ENCODE data around the gene TTC34.
"Not testable (repeated sequence)": the region's sequence is repeated elsewhere in the genome, so short reads cannot be mapped to it uniquely, and the experiment has no call there.

Gene TTC34

DNA sequence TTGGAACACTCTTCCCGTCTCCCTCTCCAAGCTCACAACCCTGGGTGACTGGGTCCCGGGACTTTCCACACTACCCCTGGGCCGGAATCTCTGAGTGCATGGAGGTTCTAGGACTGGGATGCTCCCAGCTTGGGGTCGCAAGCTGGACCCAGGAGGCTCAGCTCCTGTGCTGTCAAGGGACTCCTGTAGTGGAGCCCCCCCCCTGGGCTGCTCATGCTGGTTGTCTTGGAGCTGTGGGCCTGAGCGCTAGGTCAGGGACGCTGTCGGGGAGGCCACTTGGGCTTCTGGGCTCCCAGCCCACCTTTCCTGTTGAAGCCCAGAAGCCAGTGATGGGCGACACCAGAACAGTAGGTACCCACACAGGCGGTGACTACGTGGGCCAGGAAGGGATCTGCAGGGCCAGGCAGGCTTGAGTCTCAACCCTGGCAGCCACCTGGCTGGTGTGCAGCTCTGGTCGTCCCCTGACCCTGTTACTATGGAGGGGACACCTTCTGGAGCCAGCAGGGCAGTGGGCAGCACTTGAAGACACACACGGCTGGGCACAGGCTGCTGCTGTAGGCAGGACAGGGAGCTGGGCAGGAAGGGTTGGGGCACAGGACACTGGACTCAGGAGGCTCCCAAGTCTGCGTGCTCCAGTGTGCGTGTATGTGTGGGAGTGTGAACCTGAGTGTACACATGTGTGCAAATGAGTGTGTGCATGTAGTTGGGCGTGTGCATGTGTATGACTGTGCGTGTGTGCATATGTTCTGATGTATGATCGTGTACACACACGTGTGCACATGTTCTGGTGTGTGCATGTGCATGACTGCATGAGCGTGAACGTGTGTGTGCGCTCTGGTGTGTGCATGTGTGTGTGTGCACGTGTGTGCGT lies 171.6 kb downstream of the TTC34 start:
- in situ Hi-C loops (cut with HindIII; ENCODE audit: low sequenced_read_pairs) = no loop called here
- no peak for DNase-seq (ENCODE audit: low read depth)
- TF ChIP-seq, protein P1, sequence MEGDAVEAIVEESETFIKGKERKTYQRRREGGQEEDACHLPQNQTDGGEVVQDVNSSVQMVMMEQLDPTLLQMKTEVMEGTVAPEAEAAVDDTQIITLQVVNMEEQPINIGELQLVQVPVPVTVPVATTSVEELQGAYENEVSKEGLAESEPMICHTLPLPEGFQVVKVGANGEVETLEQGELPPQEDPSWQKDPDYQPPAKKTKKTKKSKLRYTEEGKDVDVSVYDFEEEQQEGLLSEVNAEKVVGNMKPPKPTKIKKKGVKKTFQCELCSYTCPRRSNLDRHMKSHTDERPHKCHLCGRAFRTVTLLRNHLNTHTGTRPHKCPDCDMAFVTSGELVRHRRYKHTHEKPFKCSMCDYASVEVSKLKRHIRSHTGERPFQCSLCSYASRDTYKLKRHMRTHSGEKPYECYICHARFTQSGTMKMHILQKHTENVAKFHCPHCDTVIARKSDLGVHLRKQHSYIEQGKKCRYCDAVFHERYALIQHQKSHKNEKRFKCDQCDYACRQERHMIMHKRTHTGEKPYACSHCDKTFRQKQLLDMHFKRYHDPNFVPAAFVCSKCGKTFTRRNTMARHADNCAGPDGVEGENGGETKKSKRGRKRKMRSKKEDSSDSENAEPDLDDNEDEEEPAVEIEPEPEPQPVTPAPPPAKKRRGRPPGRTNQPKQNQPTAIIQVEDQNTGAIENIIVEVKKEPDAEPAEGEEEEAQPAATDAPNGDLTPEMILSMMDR (IDR thresholded peaks at IDR 0.05; ENCODE audit: low read depth, low read length, missing control alignments) = no peak
- H3K4me3 ChIP-seq (ENCODE audit: low read depth, low read length) = no peak overlapping the region

DNA sequence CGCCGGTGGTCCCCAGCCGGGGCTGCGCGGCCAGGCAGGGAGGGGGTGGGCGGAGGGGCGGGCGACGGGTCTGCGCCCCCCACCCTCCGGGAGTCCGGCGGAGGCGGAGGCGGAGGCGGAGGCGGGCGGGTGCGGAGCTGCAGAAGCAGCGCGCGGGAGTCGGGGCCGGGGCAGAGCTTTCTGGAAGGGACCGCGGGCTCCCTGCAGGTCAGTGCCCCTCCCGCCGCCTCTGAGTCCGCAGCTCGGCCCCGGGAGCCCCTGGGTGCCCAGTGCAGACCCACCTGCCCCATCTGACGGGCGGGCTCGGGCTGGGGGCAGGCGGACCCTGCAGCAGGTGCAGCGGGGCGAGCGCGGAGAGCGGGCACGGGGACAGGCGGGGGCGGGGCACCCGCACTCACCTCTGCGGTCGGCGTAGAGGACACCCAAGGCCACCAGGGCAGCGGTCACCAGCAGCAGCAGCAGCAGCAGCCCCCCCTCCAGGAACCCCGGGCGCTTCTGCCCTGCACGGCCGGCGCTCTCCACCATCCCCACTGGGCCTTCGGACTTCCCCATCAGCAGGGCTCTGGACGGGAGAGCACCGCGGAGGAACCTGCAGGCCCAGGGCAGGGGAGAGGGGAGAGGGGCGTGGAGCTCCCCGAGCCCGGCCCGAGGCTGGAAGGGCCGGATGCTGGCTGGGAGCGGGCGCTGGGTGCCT lies 172.4 kb downstream of the TTC34 start:
- TF ChIP-seq, protein P1 (IDR thresholded peaks at IDR 0.05; ENCODE audit: low read depth, low read length, missing control alignments) = no peak
- no peak for DNase-seq (ENCODE audit: low read depth)
- in situ Hi-C loops (cut with HindIII; ENCODE audit: low sequenced_read_pairs) = no loop called here
- H3K4me3 ChIP-seq (ENCODE audit: low read depth, low read length) = no peak overlapping the region

DNA sequence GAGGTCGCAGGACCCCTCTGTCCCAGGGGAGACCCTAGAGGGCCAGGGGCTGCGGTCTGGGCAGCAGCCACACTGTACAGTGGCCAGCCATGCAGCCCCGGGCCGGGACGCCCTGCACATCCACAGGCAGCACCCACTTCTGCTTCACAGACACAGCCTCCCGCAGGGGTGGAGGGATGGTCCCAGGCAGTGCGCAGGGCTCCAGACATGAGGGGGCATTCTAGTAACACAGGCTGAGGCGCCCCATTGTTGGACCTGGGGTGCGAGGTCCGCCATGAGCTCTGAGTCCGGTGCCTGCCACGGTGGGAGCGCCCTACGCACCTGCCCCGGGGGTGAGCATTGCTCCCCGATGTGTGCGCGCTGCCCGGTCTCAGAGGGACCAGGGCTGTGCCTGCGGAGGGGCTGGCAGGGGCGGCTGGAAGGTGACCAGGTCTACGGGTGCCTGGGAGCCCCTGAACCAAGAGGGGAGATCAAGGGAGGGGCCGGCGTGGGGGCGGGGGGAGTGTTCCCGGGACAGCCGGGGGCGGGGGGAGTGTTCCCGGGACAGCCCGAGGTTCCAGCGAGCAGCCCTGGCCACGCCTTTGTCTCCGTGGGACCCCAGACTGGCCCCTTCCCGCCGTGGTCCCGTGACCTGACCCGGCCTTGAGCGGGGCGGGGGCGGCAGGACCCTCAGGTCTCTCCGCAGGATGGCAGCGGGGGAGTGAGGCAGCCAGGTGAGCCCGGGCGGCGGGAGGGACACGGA lies 173.1 kb downstream of the TTC34 start:
- H3K4me3 ChIP-seq (ENCODE audit: low read depth, low read length) = no peak overlapping the region
- in situ Hi-C loops (cut with HindIII; ENCODE audit: low sequenced_read_pairs) = no loop called here
- TF ChIP-seq, protein P1 (IDR thresholded peaks at IDR 0.05; ENCODE audit: low read depth, low read length, missing control alignments) = no peak
- no peak for DNase-seq (ENCODE audit: low read depth)

DNA sequence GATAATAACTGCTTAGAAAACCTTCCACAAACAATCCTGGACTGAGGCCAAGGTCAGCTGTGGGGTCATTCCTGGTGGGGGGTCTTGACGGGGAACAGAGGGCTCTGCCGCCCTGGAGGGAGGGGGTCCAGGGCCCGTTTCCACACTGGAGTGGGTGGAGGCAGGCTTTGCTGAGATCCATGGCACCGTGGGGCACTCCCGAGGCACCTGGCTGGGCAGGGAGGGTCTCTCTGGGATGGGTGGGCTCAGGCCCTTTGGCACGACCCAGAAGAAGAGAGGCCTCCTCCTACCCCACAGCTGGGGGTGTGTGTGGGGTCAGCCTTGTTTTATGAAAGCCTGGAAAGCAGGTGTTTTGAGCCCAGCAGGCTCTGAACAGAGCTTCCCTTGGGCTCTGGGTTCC lies 173.7 kb downstream of the TTC34 start:
- TF ChIP-seq, protein P1 (IDR thresholded peaks at IDR 0.05; ENCODE audit: low read depth, low read length, missing control alignments) = no peak
- in situ Hi-C loops (cut with HindIII; ENCODE audit: low sequenced_read_pairs) = no loop called here
- no peak for DNase-seq (ENCODE audit: low read depth)

DNA sequence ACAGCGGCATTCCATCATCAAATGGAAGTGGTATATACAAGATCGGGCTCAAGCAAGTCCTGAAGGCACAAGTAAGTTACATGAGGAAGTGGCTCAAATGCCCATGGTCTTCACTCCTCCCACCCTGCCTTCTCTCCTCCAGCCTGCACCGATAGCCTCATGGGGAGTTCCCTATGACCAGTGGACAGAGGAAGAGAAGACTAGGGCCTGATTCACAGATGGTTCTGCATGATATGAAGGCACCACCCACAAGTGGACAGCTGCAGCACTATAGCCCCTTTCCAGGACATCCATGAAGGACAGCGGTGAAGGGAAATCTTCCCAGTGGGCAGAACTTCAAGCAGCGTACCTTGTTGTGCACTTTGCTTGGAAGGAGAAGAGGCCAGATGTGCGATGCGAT lies 175.7 kb downstream of the TTC34 start:
- in situ Hi-C loops (cut with HindIII; ENCODE audit: low sequenced_read_pairs); DNase-seq (ENCODE audit: low read depth); H3K4me3 ChIP-seq (ENCODE audit: low read depth, low read length): not testable (repeated sequence)

More for the DNA sequence above, 173.7 kb downstream of the TTC34 start:
- no peak overlapping the region for H3K4me3 ChIP-seq (ENCODE audit: low read depth, low read length)

DNA sequence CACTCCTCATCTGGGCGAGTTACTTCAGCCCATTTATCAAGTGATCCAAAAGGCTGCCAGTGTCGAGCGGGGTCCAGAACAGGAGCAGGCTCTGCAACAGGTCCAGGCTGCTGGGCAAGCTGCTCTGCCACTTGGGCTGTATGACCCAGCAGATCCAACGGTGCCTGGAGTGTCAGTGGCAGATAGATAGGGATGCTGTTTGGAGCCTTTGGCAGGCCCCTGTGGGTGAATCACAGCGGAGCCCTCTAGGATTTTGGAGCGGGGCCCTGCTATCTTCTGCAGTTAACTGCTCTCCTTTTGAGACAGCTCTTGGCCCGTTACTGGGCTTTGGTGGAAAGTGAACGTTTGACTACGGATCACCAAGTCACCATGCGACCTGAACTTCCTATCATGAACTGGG lies 176.2 kb downstream of the TTC34 start:
- no peak for DNase-seq (ENCODE audit: low read depth)
- no peak overlapping the region for H3K4me3 ChIP-seq (ENCODE audit: low read depth, low read length)
- TF ChIP-seq, protein P1 (IDR thresholded peaks at IDR 0.05; ENCODE audit: low read depth, low read length, missing control alignments) = no peak
- in situ Hi-C loops (cut with HindIII; ENCODE audit: low sequenced_read_pairs) = no loop called here
